B cell (primary cell): ENCODE data around the gene ONECUT3. TPM values are rescaled to one million over a fixed set of nuclear protein-coding genes. Genes with fewer than 3 reads are reported as not detected.
A peak's percentile ranks its signal among the peaks of the same experiment; 100 is the strongest.

Source experiments
- ATAC-seq: fragments of 200-7000 bp; cut with Tn5 transposase; one replicate; pipeline ENCODE4 v1.10.0; 2021; ENCODE audit warnings: low read depth, mild to moderate bottlenecking, moderate number of reproducible peaks, moderate library complexity
- CTCF ChIA-PET: fragments of 350-600 bp; sonication (Branson Sonifier 250); formaldehyde crosslinking; loops from one replicate; lab custom pipeline; 2021; ENCODE audit warnings: antibody characterized with exemption, inconsistent platforms; lab: Charles Lee
- POLR2A ChIA-PET: fragments of 350-600 bp; sonication (Branson Sonifier 250); formaldehyde crosslinking; loops from one replicate; lab custom pipeline; 2021; ENCODE audit warnings: antibody characterized with exemption; lab: Charles Lee
- DNase-seq: peaks from one replicate; pipeline ENCODE4 v3.0.0; 2013
- H2AFZ ChIP-seq: 2 replicates; pipeline ENCODE4 v1.6.1; 2012; ENCODE audit warnings: mild to moderate bottlenecking, low read depth, low read length; ENCODE audit not compliant: insufficient read depth, poor library complexity, severe bottlenecking
- H3K27ac ChIP-seq, 2 donors: 1 replicate in 1 of 2; 2 replicates in 1 of 2; pipeline ENCODE4 v1.5.1; 2012 to 2013; ENCODE audit warnings: low read length in 2 of 2, mild to moderate bottlenecking in 2 of 2, moderate library complexity in 1 of 2
- H3K27me3 ChIP-seq, 4 experiments: fragments of 200-600 bp in 1 of 4; sonication (generic) in 1 of 4; replicated peaks in 1 of 4; 1 replicate in 2 of 4; 2 replicates in 2 of 4; pipeline versions ENCODE4 v1.6.1 to v1.7.0; 2013 to 2016; ENCODE audit warnings: low read length in 3 of 4, mild to moderate bottlenecking in 2 of 4, mixed read lengths in 1 of 4, moderate library complexity in 1 of 4; ENCODE audit not compliant: insufficient read depth in 4 of 4, control insufficient read depth in 3 of 4; ENCODE audit errors: control extremely low read depth in 1 of 4
- H3K36me3 ChIP-seq, 2 experiments: replicated peaks in 1 of 2; 1 replicate in 1 of 2; 2 replicates in 1 of 2; pipeline versions ENCODE4 v1.6.1 to v1.7.1; 2013; ENCODE audit warnings: low read length in 1 of 2; ENCODE audit not compliant: insufficient read depth in 2 of 2, control insufficient read depth in 1 of 2; ENCODE audit errors: control extremely low read depth in 1 of 2, extremely low read depth in 1 of 2
- H3K4me1 ChIP-seq, 2 donors: fragments of 200-600 bp in 1 of 2; sonication (generic) in 1 of 2; 1 replicate in 1 of 2; 2 replicates in 1 of 2; pipeline versions ENCODE4 v1.5.1 to v1.6.1; 2013 to 2017; ENCODE audit warnings: low read length in 2 of 2; ENCODE audit not compliant: control insufficient read depth in 2 of 2, insufficient read depth in 2 of 2
- H3K4me2 ChIP-seq: replicated peaks from 2 replicates; pipeline ENCODE3; 2012; ENCODE audit warnings: mild to moderate bottlenecking, low read depth, low read length; ENCODE audit not compliant: poor library complexity, severe bottlenecking
- H3K4me3 ChIP-seq, 5 experiments: fragments of 200-600 bp in 1 of 5; sonication (generic) in 1 of 5; 1 replicate in 3 of 5; 2 replicates in 2 of 5; pipeline versions ENCODE4 v1.5.1 to v1.7.0; 2011 to 2016; ENCODE audit warnings: low read length in 4 of 5, mild to moderate bottlenecking in 4 of 5, low read depth in 2 of 5, control low read depth in 1 of 5, moderate library complexity in 1 of 5; ENCODE audit not compliant: insufficient read depth in 1 of 5; ENCODE audit errors: control extremely low read depth in 1 of 5, extremely low read depth in 1 of 5
- H3K79me2 ChIP-seq: fragments of 200-600 bp; sonication (generic); one replicate; pipeline ENCODE4 v1.6.0; 2016; ENCODE audit warnings: low read length; ENCODE audit not compliant: control insufficient read depth, insufficient read depth
- H3K9ac ChIP-seq: fragments of 200-600 bp; sonication (generic); 2 replicates; pipeline ENCODE4 v1.6.1; 2017; ENCODE audit warnings: mild to moderate bottlenecking, low read length, moderate library complexity
- H3K9me3 ChIP-seq, 3 donors: one replicate each; pipeline versions ENCODE4 v1.6.1 to v1.7.1; 2013; ENCODE audit warnings: low read length in 2 of 3; ENCODE audit not compliant: control insufficient read depth in 2 of 3, insufficient read depth in 1 of 3; ENCODE audit errors: control extremely low read depth in 1 of 3
- H4K20me1 ChIP-seq: 2 replicates; pipeline ENCODE4 v1.6.0; 2012; ENCODE audit warnings: mild to moderate bottlenecking, low read length; ENCODE audit not compliant: insufficient read depth, control insufficient read depth, poor library complexity, severe bottlenecking
- H3K27ac Mint-ChIP-seq: one replicate; pipeline ENCODE4 v1.8.0; 2021; ENCODE audit warnings: mixed read lengths
- H3K27me3 Mint-ChIP-seq: one replicate; pipeline ENCODE4 v1.8.0; 2021; ENCODE audit warnings: mixed read lengths
- H3K4me1 Mint-ChIP-seq: one replicate; pipeline ENCODE4 v1.8.0; 2021; ENCODE audit warnings: mixed read lengths
- H3K4me3 Mint-ChIP-seq: one replicate; pipeline ENCODE4 v1.8.0; 2021; ENCODE audit warnings: mixed read lengths
- H3K9me3 Mint-ChIP-seq: one replicate; pipeline ENCODE4 v1.8.0; 2022; ENCODE audit warnings: mixed read lengths; ENCODE audit not compliant: insufficient read depth
- EZH2 ChIP-seq: IDR thresholded peaks from 2 replicates; pipeline ENCODE4 v1.6.1; 2012; ENCODE audit warnings: borderline replicate concordance, low read depth, mild to moderate bottlenecking, moderate library complexity, low read length; ENCODE audit not compliant: insufficient read depth, poor library complexity, severe bottlenecking
- WGBS: methylation state at CpG from one replicate; pipeline ENCODE4 v1.1.5; 2013; ENCODE audit warnings: missing lambda C conversion rate; ENCODE audit not compliant: insufficient coverage; 5-methylcytosine and 5-hydroxymethylcytosine counted together
- intact Hi-C: fragments of 100-400 bp; cut with micrococcal nuclease; formaldehyde crosslinking; loops from one replicate; pipeline ENCODE4 v1.10.0; 2022
- polyA plus RNA-seq: library from polyadenylated mRNA; depleted of rRNA; stranded (reverse); fragments of >200 nt; gene quantifications from 2 replicates; pipeline ENCODE4 v1.2.3, GENCODE V29; 2012
- total RNA-seq, 2 donors: library from RNA; stranded (reverse); fragments of 120-200 nt in 1 of 2; gene quantifications; 1 replicate in 1 of 2; 2 replicates in 1 of 2; pipeline versions ENCODE4 v1.2.3 to v1.2.4, GENCODE V29; 2013 to 2022
- TF ChIP-seq, protein P1 (sequence below): fragments of 200-600 bp; IDR thresholded peaks from one replicate; pipeline ENCODE4 v1.8.0; 2022; ENCODE audit warnings: antibody characterized with exemption, mild to moderate bottlenecking

Gene ONECUT3
- total and polyA plus RNA-seq, 2 donors (not counting 1 experiment from before 2014, with no cell fraction given), result not detected

DNA sequence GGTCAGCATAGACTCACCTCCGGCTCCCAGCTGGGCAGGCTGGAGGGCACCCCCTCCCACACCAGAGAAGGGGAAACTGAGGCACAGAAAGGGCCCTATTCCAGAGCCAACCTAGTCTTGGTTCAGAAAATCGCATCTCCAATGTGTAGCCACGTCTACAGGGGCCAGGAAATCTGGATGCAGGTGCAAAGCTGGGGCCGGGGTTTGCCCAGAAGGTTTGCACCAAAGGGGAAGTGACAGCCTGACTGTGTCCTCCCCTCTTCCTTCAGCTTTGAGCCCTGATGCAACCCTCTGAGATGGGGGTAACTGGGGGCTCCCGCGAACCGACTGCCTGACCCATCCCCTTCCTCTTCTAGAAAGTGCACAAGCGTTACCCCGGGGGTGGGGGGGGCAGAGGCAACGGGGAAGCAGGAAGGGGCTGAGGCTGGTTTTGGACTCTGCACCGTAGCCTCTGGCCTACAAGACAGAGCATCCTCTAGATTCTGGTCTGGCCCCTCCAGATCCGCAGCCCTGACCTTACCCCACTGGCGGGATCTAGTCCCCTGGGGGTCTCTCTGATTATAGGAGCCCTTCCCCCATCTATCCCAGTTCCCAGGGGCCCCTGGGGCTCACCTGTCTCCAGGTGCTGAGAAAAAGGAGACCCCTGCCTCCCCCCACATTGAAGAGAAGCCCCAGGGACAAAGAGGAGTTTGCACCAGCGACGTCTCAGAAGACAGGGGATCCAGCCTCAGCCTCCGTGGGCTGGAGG is 1.1 kb upstream of the ONECUT3 start:
- DNase-seq (peak; percentile 64), ATAC-seq (no peak)
- ChIA-PET CTCF (interaction anchor here (1.1 to 1.2 kb wide), 2 partner anchors 14 to 91 kb away, joined by 3 to 4 read pairs; no protein-coding TSS in a partner anchor), POLR2A (interaction anchor here (0.6 kb wide), 1 partner anchor 11 kb away, joined by 4 read pairs; no protein-coding TSS in a partner anchor)
- H3K9me3 ChIP-seq, result peaks cover 0 to 75% (median 3%) of the 10 kb centered on the region in 3 donors
- Mint-ChIP-seq H3K27ac (no peak overlapping the region), H3K9me3 (no peaks in the 10 kb centered on the region), H3K4me3 (no peak overlapping the region), H3K4me1 (peaks cover 33% of the 10 kb centered on the region), H3K27me3 (peaks cover 43% of the 10 kb centered on the region)
- no peak overlapping the region for H3K27ac ChIP-seq
- peaks cover 0 to 86% (median 58%) of the 10 kb centered on the region in 4 experiments for H3K27me3 ChIP-seq
- no peaks in the 10 kb centered on the region for H3K79me2 ChIP-seq
- TF ChIP-seq, protein P1, sequence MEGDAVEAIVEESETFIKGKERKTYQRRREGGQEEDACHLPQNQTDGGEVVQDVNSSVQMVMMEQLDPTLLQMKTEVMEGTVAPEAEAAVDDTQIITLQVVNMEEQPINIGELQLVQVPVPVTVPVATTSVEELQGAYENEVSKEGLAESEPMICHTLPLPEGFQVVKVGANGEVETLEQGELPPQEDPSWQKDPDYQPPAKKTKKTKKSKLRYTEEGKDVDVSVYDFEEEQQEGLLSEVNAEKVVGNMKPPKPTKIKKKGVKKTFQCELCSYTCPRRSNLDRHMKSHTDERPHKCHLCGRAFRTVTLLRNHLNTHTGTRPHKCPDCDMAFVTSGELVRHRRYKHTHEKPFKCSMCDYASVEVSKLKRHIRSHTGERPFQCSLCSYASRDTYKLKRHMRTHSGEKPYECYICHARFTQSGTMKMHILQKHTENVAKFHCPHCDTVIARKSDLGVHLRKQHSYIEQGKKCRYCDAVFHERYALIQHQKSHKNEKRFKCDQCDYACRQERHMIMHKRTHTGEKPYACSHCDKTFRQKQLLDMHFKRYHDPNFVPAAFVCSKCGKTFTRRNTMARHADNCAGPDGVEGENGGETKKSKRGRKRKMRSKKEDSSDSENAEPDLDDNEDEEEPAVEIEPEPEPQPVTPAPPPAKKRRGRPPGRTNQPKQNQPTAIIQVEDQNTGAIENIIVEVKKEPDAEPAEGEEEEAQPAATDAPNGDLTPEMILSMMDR, result no peak
- no peak for TF ChIP-seq EZH2
- no peak overlapping the region for H3K4me2 ChIP-seq
- intact Hi-C loops, result no loop called here
- no peak overlapping the region for H3K4me3 ChIP-seq
- H2AFZ ChIP-seq, result no peak overlapping the region
- no peak overlapping the region for H3K9ac ChIP-seq
- H4K20me1 ChIP-seq, result peaks cover 21% of the 10 kb centered on the region
- no peaks in the 10 kb centered on the region for H3K36me3 ChIP-seq
- peaks cover 75 to 81% of the 10 kb centered on the region in 2 donors for H3K4me1 ChIP-seq
- 3% methylated on average over 12 of the region's 16 CpGs for WGBS

DNA sequence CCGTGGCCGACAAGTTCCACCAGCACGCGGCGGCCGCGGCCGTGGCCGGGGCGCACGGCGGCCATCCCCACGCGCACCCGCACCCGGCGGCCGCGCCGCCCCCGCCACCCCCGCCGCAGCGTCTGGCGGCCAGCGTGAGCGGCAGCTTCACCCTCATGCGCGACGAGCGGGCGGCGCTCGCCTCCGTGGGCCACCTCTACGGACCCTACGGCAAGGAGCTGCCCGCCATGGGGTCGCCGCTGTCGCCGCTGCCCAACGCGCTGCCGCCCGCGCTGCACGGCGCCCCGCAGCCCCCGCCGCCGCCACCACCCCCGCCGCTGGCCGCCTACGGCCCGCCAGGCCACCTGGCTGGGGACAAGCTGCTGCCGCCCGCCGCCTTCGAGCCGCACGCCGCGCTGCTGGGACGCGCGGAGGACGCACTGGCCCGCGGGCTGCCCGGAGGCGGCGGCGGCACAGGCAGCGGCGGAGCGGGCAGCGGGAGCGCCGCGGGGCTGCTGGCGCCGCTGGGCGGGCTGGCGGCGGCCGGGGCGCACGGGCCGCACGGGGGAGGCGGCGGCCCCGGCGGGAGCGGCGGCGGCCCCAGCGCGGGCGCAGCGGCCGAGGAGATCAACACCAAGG is 821 bp downstream of the ONECUT3 start:
- no peak overlapping the region for H3K4me3 Mint-ChIP-seq
- peaks cover 0 to 83% (median 62%) of the 10 kb centered on the region in 4 experiments for H3K27me3 ChIP-seq

More for the DNA sequence above, 821 bp downstream of the ONECUT3 start:
- Histone ChIP-seq H4K20me1 (peaks cover 18% of the 10 kb centered on the region), H3K4me1 (peaks cover 66 to 78% of the 10 kb centered on the region in 2 donors), H3K9ac (no peak overlapping the region), H3K27ac (no peak overlapping the region), H2AFZ (no peak overlapping the region), H3K4me2 (peak overlapping the region; percentile 52), H3K36me3 (no peaks in the 10 kb centered on the region), H3K9me3 (peaks cover 0 to 68% (median 0%) of the 10 kb centered on the region in 3 donors), H3K4me3 (no peak overlapping the region), H3K79me2 (no peaks in the 10 kb centered on the region)
- Mint-ChIP-seq H3K9me3 (no peaks in the 10 kb centered on the region), H3K27ac (no peak overlapping the region), H3K4me1 (peaks cover 30% of the 10 kb centered on the region), H3K27me3 (peaks cover 36% of the 10 kb centered on the region)
- 4% methylated on average over 105 of the region's 105 CpGs for WGBS
- DNase-seq, result no peak
- ChIA-PET POLR2A (no interaction called here), CTCF (no interaction called here)
- TF ChIP-seq, protein P1, result no peak
- no peak for TF ChIP-seq EZH2
- ATAC-seq, result no peak
- intact Hi-C loops, result no loop called here
